Erythroblast (primary cell): ENCODE measurements around the gene UBE2I.

Source experiments
- GATA1 ChIP-seq: IDR thresholded peaks from 2 replicates; pipeline ENCODE4 v1.6.1; 2011; ENCODE audit warnings: low read depth, mild to moderate bottlenecking, control low read depth, low read length, moderate library complexity
- POLR2A ChIP-seq: IDR thresholded peaks from 2 replicates; pipeline ENCODE4 v1.6.1; 2011; ENCODE audit warnings: mild to moderate bottlenecking, low read length

DNA sequence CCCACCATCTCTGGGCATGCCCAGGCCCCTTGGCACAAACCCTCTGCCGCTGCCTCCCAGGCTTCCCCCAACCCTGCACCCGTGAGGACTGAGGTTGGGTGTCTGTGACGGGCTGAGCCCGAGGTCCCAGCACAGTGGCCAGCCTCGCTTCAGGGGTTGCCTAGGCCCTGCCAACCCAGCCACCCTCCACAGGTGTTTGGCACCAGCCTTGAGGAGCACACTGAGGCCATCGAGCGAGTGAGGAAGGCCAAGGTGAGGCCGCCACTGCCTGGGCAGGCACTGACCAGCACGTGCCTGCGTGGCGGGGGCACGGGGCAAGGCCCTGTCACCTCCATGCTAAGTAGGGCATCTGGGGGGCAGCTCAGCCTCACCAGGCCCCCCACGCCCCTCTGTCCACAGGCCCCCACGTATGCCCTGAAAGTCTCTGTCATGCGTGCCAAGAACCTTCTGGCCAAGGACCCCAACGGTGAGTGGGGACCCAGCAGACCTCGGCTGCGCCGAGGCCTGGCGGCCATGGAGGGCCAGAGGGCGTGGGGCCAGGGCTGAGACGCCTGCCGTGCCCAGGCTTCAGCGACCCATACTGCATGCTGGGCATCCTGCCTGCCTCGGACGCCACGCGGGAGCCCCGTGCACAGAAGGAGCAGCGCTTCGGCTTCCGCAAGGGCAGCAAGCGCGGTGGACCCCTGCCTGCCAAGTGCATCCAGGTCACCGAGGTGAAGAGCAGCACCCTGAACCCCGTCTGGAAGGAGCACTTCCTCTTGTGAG is 31.5 kb downstream of the UBE2I start:
- TF ChIP-seq POLR2A (no peak), GATA1 (no peak)
